Large intestine (tissue), 3 donors: ENCODE measurements around the gene SGSM1. TPM values are rescaled to one million over a fixed set of nuclear protein-coding genes. Genes with fewer than 3 reads are reported as not detected.

Source experiments
- DNase-seq, 2 donors: peaks; one replicate each; pipeline versions ENCODE4 v3.0.0 to v3.0.0-alpha.2; 2013
- H3K27ac ChIP-seq: one replicate; pipeline ENCODE4 v1.5.1; 2013; ENCODE audit warnings: low read length
- H3K27me3 ChIP-seq: 2 replicates; pipeline ENCODE4 v1.6.1; 2013; ENCODE audit warnings: low read length; ENCODE audit not compliant: control insufficient read depth, insufficient read depth
- H3K36me3 ChIP-seq: 2 replicates; pipeline ENCODE4 v1.6.1; 2013; ENCODE audit warnings: low read length; ENCODE audit not compliant: control insufficient read depth, insufficient read depth
- H3K4me1 ChIP-seq: one replicate; pipeline ENCODE4 v1.6.1; 2013; ENCODE audit warnings: low read length; ENCODE audit not compliant: control insufficient read depth, insufficient read depth
- H3K4me3 ChIP-seq: one replicate; pipeline ENCODE4 v1.5.1; 2013; ENCODE audit warnings: low read length
- H3K9me3 ChIP-seq: one replicate; pipeline ENCODE4 v1.6.1; 2013; ENCODE audit warnings: mild to moderate bottlenecking, low read depth, low read length, moderate library complexity; ENCODE audit not compliant: control insufficient read depth
- WGBS: methylation state at CpG from one replicate; pipeline ENCODE4 v1.1.5; 2013; ENCODE audit warnings: low lambda C conversion rate; ENCODE audit not compliant: insufficient coverage; 5-methylcytosine and 5-hydroxymethylcytosine counted together
- polyA plus RNA-seq: library from polyadenylated mRNA; unstranded; fragments of 120-200 nt; gene quantifications from one replicate; pipeline ENCODE4 v1.2.1, GENCODE V29; 2013

The SGSM1 gene
- polyA plus RNA-seq, 1 donor = 7.2 TPM

GRCh38 chr22:24807284-24807950, 1.4 kb downstream of the SGSM1 start:
- Histone ChIP-seq H3K27ac (peak overlapping the region; percentile 69), H3K9me3 (no peaks in the 10 kb centered on the region), H3K27me3 (no peaks in the 10 kb centered on the region), H3K4me3 (peak overlapping the region; percentile 93), H3K4me1 (peaks cover 13% of the 10 kb centered on the region), H3K36me3 (no peaks in the 10 kb centered on the region)
- peak in 1 of 2 donors; percentile 40 for DNase-seq
- 80% methylated on average over 2 of the region's 11 CpGs for WGBS

GRCh38 chr22:24809331-24809730, 3.3 kb downstream of the SGSM1 start:
- no CpG with 5 or more reads among the region's 2 CpGs for WGBS
- no peaks in the 10 kb centered on the region for H3K9me3 ChIP-seq
- H3K36me3 ChIP-seq = peaks cover under 1% of the 10 kb centered on the region
- peak overlapping the region; percentile 24 for H3K27ac ChIP-seq
- no peaks in the 10 kb centered on the region for H3K27me3 ChIP-seq
- H3K4me3 ChIP-seq = no peak overlapping the region
- H3K4me1 ChIP-seq = peaks cover 2% of the 10 kb centered on the region
- DNase-seq = no peak

- DNase-seq = no peak
- 72% methylated on average over 2 of the region's 14 CpGs for WGBS
- Histone ChIP-seq H3K4me3 (no peak overlapping the region), H3K4me1 (peaks cover 2% of the 10 kb centered on the region), H3K27ac (peak overlapping the region; percentile 24), H3K27me3 (no peaks in the 10 kb centered on the region), H3K9me3 (no peaks in the 10 kb centered on the region), H3K36me3 (peaks cover 3% of the 10 kb centered on the region)
Measured at GRCh38 chr22:24810043-24810749, 4.2 kb downstream of the SGSM1 start.

- Histone ChIP-seq H3K27ac (no peak overlapping the region), H3K4me1 (peaks cover 2% of the 10 kb centered on the region), H3K9me3 (no peaks in the 10 kb centered on the region), H3K27me3 (no peaks in the 10 kb centered on the region), H3K4me3 (no peak overlapping the region), H3K36me3 (peaks cover 3% of the 10 kb centered on the region)
- WGBS = 57% methylated on average over 1 of the region's 13 CpGs
- no peak for DNase-seq
Measured at GRCh38 chr22:24812950-24813775, 7.2 kb downstream of the SGSM1 start.

- no CpG with 5 or more reads among the region's 9 CpGs for WGBS
- peaks cover 2% of the 10 kb centered on the region for H3K4me1 ChIP-seq
- no peak overlapping the region for H3K27ac ChIP-seq
- H3K4me3 ChIP-seq = no peak overlapping the region
- H3K9me3 ChIP-seq = no peaks in the 10 kb centered on the region
- no peaks in the 10 kb centered on the region for H3K27me3 ChIP-seq
- peaks cover 3% of the 10 kb centered on the region for H3K36me3 ChIP-seq
- no peak for DNase-seq
Measured at GRCh38 chr22:24813861-24814770, 8.1 kb downstream of the SGSM1 start.

- Histone ChIP-seq H3K27ac (no peak overlapping the region), H3K4me3 (no peak overlapping the region), H3K9me3 (no peaks in the 10 kb centered on the region), H3K4me1 (peaks cover 25% of the 10 kb centered on the region), H3K36me3 (peaks cover 3% of the 10 kb centered on the region), H3K27me3 (no peaks in the 10 kb centered on the region)
- no CpG with 5 or more reads among the region's 4 CpGs for WGBS
- no peak for DNase-seq
Measured at GRCh38 chr22:24816806-24817205, 10.8 kb downstream of the SGSM1 start.

GRCh38 chr22:24819487-24819886, 13.5 kb downstream of the SGSM1 start:
- no peak for DNase-seq
- WGBS = no CpG with 5 or more reads among the region's 2 CpGs
- peaks cover 25% of the 10 kb centered on the region for H3K4me1 ChIP-seq
- H3K27ac ChIP-seq = peak overlapping the region; percentile 77
- no peak overlapping the region for H3K4me3 ChIP-seq
- no peaks in the 10 kb centered on the region for H3K9me3 ChIP-seq
- H3K36me3 ChIP-seq = peaks cover under 1% of the 10 kb centered on the region
- H3K27me3 ChIP-seq = no peaks in the 10 kb centered on the region

GRCh38 chr22:24819911-24820461, 14.0 kb downstream of the SGSM1 start:
- Histone ChIP-seq H3K27me3 (no peaks in the 10 kb centered on the region), H3K36me3 (peaks cover 2% of the 10 kb centered on the region), H3K4me3 (no peak overlapping the region), H3K4me1 (peaks cover 25% of the 10 kb centered on the region), H3K9me3 (no peaks in the 10 kb centered on the region), H3K27ac (peak overlapping the region; percentile 77)
- no CpG with 5 or more reads among the region's 10 CpGs for WGBS
- DNase-seq = peak; percentile 69 to 81

GRCh38 chr22:24822471-24822870, 16.5 kb downstream of the SGSM1 start:
- no peaks in the 10 kb centered on the region for H3K9me3 ChIP-seq
- DNase-seq = no peak
- no peaks in the 10 kb centered on the region for H3K27me3 ChIP-seq
- WGBS = no CpG with 5 or more reads among the region's 2 CpGs
- H3K4me3 ChIP-seq = no peak overlapping the region
- H3K36me3 ChIP-seq = peaks cover 2% of the 10 kb centered on the region
- peaks cover 36% of the 10 kb centered on the region for H3K4me1 ChIP-seq
- no peak overlapping the region for H3K27ac ChIP-seq
